Endothelial cell of hepatic sinusoid (primary cell): ENCODE measurements around the gene CFAP20DC.
"Not testable (repeated sequence)": the region's sequence is repeated elsewhere in the genome, so short reads cannot be mapped to it uniquely, and the experiment has no call there.

Experiments used
- in situ Hi-C: cut with HindIII; loops from 2 replicates; pipeline ENCODE4 v1.10.0; 2017; ENCODE audit warnings: low sequenced_read_pairs

The CFAP20DC gene

DNA sequence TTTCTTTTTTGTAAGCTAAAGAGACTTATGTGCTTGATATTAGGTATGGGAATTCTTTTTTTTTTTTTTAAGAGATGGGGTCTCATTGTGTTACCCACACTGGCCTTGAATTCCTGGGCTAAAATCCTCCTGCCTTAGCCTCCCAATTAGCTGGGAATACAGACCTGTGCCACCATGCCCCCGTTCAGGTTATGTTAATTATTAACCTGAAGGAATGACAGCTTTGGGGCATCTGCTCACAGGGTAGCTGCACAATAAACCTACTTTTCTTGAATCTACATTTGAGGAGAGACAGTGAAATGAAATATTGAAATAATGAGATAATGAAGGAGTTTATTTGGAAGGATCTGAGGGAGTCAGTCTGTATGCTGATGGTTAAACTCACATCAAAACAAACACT, 225.0 kb downstream of the CFAP20DC start:
- in situ Hi-C loops, result no loop called here

DNA sequence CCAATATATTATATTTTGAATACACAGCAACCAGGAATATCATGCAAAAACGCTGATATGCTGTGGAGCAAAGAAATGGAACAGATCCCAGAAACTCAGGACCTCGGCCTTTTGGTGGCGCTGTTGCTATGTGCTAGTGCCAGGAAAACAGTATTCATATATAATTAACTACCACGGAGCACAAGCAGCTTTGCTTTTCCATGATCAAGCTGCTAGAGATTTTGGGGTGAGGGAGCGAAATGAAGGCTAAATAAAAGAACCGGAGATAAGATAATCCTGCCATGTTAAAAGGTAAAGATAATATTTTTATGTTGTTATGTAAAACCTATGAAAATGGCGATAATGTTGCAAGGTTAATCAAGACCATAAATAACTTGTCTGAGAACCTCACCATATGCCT, 225.5 kb downstream of the CFAP20DC start:
- in situ Hi-C loops, result no loop called here

DNA sequence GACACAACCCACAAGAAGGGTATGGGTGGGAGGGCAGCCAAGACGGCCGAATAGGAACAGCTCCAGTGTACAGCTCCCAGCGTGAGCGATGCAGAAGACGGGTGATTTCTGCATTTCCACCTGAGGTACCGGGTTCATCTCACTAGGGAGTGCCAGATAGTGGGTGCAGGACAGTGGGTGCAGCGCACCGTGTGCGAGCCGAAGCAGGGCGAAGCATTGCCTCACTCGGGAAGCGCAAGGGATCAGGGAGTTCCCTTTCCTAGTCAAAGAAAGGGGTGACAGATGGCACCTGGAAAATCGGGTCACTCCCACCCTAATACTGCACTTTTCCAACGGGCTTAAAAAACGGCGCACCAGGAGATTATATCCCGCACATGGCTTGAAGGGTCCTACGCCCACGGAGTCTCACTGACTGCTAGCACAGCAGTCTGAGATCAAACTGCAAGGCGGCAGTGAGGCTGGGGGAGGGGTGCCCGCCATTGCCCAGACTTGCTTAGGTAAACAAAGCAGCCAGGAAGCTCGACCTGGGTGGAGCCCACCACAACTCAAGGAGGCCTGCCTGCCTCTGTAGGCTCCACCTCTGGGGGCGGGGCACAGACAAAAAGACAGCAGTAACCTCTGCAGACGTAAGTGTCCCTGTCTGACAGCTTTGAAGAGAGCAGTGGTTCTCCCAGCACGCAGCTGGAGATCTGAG, 243.1 kb downstream of the CFAP20DC start:
- in situ Hi-C loops, result not testable (repeated sequence)

DNA sequence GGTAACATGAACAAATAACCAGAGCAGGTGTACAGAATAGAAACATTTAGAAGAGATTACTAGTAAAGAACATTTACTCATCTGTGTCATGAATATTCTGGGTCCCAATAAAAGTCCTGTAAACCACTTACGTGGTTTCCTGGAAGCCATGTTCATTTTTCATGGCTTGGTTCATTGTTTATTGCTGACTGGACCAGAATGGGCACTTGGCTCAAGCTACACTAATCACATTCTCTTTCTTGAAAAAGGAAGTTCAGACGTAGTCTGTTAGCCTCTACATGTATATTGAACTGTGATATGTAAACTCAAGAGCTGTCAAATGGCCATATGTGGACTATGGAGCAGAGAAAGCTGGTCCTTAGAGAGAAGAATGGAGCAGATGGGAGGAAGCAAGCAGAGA, 244.9 kb downstream of the CFAP20DC start:
- in situ Hi-C loops, result no loop called here

DNA sequence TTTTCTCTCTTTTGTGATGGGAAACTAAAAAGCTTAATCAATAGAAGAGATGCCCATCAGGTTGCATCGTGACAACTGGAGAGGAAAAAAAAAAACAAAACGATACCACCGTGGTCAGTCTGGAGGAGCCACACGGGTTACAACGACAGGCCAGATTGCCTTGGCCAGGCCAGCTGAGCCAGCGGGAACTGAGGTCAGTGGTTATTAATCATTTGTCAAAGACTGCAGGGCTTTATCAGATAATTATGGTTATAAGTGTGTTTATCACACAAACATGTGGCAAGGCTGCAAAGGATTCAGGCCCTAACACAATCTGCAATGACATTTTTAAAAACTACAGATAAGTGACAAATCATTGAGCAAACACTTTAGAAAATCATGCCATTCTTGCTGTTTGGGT, 248.3 kb downstream of the CFAP20DC start:
- in situ Hi-C loops, result no loop called here

DNA sequence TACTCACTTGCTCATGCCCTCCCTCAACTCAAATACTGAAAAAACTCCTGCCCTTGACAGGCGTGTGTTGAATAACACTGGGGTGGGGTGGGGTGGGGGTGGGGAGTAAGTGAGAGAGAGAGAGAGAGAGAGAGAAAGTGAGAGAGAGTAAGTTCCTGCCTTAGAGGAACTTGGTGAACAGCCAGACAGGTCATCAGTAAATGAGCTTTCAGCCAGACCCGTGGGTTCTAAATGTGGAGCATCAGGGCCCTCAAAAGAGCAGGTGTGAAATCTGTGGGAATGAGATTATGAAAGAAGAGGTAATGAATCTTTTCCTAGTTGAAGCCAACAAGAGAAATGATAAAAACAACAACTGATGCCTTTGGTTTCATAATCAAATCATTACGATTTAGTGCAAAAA, 248.9 kb downstream of the CFAP20DC start:
- in situ Hi-C loops, result no loop called here

DNA sequence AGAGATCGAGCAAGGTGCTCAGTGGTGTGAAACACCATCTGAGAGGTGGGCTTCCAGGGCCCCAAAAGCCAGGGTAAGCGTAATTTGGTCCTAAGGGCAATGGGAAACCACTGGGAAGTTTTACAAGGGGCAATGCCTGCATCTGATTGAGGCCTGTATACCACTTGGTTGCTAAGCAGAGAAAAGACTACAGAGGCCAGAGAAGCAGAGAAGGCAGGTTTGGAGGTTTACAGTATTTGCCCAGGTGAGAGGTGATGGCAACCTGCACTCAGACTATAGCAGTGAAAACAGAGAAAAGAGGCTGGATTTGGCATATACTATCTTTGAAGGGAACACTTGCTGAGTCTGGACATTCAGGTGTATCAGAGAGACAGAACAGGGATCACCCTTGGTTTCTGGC, 249.8 kb downstream of the CFAP20DC start:
- in situ Hi-C loops, result no loop called here

DNA sequence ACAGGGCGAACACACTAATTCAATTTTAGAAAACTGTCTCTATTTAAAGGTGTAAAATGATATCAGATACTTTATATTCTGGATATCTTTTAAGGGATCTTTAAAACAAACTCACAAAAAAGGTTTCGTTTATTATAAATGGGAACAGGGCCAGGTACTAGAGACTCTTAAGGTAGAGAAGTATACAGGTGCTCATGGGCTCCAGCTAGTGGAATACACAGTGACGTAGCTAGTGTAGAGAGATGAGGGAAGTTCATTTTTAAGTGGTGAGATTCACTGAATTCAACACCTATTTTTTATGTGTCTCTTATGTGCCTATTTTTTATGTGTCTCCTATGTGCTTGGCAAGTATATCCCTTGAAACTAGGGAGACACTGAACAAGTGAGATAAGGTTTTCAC, 250.6 kb downstream of the CFAP20DC start:
- in situ Hi-C loops, result no loop called here

DNA sequence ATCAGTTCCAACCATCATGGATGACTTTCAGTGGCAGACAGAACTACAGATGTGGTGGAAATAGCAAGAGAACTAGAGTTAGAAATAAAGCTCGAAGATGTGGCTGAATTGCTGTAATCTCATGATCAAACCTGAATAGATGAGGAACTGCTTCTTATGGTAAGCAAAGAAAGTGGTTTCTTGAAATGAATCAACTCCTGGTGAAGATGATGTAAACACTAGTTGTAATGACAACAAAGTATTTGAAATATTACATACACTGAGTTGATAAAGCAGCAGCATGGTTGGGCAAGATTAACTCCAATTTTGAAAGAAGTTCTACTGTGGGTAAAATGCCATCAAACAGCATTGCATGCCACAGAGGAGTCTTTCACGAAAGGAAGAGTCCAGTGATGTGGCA, 251.5 kb downstream of the CFAP20DC start:
- in situ Hi-C loops, result no loop called here

DNA sequence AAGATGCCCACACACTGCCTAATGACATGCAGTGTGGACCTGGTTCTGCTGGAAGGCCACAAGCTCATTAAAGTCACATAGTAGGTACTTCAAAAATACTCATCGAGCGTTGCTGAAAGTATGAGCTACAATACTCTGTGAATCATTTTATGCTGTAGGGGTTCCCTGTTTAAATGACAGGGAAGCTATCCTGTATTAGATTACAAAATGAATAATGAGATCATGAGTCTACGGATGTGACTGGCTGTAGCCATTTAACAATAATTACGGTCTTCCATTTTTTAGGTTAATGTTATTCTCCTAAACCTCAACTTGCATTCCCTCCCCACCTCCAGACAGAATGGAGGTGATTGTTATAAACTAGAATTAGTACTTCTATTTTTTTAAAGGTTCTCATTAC, 255.1 kb downstream of the CFAP20DC start:
- in situ Hi-C loops, result no loop called here

DNA sequence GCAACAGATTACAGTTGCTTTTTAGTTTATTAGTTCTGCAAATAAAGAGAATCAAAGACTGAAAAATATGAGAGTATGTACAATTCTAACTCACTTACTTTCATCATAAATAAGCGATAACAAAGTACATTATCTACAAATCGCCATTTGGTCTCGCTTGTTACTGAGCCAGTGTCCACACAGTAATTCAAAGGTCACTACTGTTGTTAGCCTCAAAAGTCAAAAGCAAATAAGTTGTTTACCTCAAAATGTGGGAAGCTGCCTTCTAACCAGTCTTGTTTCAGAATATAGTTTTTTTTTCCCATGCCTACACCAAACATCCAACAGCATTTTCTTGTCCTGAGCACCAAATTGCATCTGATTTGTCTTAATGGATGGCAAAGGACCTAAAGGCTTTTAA, 255.9 kb downstream of the CFAP20DC start:
- in situ Hi-C loops, result no loop called here

DNA sequence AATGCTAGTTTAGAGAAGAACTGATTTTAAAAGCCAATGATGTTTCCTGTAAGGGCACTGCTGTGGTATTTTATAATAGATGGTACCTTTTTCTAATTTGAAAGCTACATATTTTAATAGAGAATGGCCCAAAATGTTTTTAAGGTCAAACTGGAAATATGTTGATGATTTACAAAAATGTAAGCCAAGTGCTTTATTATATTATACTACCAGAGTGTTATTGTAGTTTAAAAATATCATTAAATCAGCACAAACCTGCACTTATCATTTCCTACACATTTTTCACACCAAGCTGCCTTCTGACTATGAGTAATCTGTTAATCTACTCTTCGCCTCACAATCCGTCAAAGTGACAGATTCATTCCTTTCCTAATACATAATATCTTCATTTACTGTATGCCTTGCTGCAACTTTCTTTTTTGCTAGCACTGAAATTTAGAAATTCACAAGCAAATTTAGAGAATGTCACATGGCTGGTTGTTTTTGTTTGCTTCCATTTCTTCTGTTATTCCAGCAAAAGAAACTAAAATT, 256.8 kb downstream of the CFAP20DC start:
- in situ Hi-C loops, result no loop called here

DNA sequence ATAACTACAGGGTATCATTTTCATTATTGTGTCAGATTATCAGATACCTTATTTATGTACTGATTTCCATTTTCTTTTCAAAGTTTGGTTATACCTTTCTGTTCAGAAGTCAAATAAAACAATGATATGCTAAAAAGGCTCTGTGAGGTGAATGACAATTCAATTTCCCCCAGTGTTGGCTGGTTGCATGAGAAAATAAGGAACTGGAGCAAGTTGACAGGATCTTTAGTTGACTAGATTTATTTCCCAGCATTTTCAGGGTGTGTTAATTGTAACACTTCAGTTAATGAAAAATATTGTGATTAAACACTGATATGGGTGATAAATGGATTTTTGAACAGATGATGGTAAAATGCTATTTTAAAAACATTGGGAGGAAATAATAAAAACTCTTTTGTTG, 260.4 kb downstream of the CFAP20DC start:
- in situ Hi-C loops, result no loop called here

DNA sequence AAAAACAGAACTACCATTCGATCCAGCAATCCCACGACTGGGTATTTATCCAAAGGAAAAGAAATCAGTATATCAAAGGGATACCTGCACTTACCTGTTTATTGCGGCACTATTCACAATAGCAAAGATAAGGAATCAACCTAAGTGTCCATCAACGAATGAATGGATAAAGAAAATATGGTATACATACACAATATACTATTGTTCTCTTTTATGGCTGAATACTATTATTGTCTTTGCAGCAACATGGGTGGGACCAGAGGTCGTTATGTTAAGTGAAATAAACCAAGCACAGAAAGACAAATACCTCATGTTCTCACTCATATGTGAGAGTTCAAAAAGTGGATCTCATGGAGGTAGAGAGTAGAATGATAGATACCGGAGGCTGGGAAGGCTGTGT, 264.9 kb downstream of the CFAP20DC start:
- in situ Hi-C loops, result loop anchor here (5.0 kb wide), 2 partner anchors 52 to 78 kb away; no protein-coding TSS in a partner anchor

DNA sequence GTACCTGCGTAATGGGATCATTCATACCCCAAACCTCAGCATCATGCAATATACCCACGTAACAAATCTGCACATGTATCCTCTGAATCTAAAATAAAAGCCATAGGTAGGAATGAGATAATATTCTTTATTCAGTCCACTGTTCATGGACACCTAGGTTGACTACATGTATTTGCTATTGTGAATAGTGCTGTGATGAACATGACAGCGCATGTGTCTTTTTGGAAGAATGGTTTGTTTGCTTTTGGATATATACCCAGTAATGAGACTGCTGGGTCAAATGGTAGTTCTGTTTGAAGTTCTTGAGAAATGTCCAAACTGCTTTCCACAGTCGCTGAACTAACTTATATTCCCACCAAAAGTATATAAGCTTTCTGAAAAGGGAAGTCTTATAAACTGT, 265.4 kb downstream of the CFAP20DC start:
- in situ Hi-C loops, result loop anchor here (5.0 kb wide), 2 partner anchors 53 to 77 kb away; no protein-coding TSS in a partner anchor

DNA sequence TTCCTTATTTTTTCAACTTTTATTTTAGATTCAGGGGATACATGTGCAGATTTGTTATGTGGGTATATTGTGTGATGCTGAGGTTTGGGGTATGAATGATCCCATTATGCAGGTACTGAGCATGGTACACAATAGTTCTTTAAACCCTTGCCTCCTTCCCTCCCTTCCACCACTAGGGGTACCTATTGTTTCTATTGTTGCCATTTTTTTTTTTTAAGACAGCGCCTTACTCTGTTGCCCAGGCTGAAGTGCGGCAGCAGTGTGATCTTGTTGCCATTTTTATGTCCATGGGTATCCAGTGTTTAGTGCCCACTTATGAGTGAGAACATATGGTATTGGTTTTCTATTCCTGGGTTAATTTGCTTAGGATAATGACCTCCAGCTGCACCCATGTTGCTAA, 266.0 kb downstream of the CFAP20DC start:
- in situ Hi-C loops, result loop anchor here (5.0 kb wide), 2 partner anchors 53 to 77 kb away; no protein-coding TSS in a partner anchor

DNA sequence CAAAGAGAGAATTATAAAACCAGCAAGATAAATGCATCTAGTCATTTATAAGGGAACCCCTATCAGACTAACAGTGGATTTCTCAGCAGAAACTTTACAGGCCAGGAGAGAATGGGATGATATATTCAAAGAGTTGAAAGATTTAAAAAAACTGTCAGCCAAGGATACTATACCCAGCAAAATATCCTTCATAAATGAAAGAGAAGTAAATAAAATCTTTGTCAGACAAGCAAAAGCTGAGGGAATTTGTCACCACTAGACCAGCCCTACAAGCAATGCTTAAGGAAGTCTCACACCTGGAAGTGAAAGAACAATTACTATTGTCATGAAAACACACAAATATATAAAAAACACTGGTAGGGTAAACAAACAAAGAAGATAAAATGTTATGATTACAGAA, 269.9 kb downstream of the CFAP20DC start:
- in situ Hi-C loops, result loop anchor here (5.0 kb wide), 2 partner anchors 57 to 73 kb away; no protein-coding TSS in a partner anchor

DNA sequence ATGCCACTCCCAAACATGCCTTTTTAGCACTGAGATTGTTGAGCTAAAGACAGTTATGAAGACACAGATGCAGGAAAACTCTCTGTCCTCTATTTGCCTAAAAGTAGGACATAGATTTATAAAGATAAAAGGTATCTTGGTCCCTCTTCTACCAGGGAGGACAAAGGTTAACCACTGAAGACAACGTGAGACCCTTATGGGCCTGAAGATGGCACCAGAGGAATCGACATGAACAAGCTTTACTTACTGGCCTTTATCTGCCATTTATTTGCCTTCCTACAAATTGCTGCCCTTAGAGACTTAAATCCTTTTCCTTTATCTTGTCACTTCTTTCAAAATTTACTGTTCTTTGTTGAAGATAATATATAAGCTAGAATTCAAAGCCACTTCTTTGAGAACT, 273.6 kb downstream of the CFAP20DC start:
- in situ Hi-C loops, result no loop called here

DNA sequence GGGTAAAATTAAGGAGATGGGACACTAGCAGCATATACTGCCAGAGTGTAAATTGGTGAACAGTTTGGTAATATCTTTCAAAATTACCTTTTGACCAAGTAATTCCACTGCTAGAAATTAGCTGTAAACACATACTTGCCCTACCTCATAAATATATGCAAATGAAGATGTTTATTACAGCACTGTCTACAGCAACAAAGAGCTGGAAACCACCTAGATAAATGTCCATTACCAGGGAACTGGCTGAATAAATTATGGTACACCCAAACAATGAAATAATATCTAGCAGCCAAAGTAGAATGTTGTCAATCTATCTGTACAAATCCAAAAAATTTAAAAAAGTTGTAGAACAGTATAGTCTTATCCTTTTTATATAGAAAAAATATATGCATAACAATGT, 277.4 kb downstream of the CFAP20DC start:
- in situ Hi-C loops, result no loop called here

DNA sequence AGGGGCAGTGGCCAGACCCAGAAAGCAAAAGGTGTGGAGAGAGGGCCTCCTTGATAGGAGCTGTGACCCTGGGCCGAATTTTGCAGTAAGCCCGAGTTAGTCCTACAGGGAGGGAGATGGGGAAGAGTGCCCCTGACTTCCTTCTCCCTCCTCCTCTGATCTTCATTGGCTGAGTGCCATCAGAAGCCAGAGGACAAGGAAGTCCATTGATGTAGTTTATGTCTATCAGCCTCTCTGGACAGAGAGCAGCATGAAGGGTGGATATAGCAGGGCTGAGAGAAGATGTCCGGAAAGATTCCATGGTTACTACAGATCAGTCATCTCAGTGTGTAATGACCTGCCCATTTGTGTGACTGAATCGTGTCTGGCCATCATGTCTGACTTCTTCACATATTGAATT, 280.8 kb downstream of the CFAP20DC start:
- in situ Hi-C loops, result no loop called here

DNA sequence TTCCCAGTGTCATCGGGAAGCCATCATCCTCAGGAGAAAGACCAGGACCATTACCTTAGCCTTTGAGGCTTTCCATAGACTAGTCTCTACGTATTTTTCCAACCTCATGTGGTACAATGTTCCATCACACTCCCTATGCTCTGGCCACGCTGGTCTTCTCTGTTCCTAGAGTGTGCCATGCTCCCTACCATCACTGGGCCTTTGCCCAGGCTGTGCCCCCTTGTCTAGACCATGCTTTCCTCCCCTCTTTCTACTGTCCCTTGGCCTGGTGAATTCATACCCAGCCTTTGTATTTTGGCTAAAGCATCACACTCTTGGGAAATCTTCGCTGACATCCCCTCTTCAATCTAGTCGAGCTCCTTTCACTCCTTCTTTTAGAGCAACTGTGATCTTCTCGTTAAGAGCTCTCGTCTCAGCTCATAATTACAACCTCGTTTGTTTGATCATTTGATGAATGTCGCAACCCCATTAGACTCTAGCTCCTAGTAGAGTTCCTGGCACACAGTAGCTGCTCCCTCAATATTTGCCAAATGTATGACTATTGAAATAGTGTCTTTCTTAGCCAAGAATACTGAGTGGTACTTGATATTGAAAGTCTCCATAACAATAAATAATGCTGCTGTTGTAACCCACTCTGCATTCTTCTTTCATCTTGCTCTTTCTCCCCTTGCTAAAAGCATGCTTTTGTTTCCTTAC, 283.1 kb downstream of the CFAP20DC start:
- in situ Hi-C loops, result no loop called here

DNA sequence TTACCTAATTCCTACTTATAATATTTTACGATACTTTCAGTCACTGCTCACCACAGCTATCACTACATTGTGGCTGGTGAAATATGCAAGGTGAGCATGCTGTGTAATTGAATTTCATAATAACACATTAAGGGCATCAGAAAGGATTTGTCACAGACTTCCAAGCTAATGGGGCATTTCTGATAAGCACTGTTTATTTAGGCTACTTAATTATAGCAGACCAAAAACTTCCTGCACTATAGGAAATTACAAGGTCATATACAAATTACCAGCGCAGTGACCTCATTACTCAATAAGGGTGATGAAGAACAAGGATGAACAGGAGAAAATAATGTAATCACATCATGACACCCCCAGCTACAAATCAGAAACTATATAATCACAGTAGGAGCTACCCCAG, 294.7 kb downstream of the CFAP20DC start:
- in situ Hi-C loops, result no loop called here
